ENCODE results near the gene SLCO2A1.

SLCO2A1 gene

GRCh38 chr3:134060561-134061385 is 31.0 kb upstream of the SLCO2A1 start:
- no peak for DNase-seq

- no peak for DNase-seq
Measured at GRCh38 chr3:134059671-134060560, 30.2 kb upstream of the SLCO2A1 start.

GRCh38 chr3:134059035-134059601 is 29.4 kb upstream of the SLCO2A1 start:
- DNase-seq, result no peak

- DNase-seq, result no peak
Measured at GRCh38 chr3:134057654-134058110, 28.0 kb upstream of the SLCO2A1 start.

GRCh38 chr3:134057006-134057653 is 27.4 kb upstream of the SLCO2A1 start:
- DNase-seq, result no peak

GRCh38 chr3:134056464-134056891 is 26.8 kb upstream of the SLCO2A1 start:
- DNase-seq, result no peak

- DNase-seq, result no peak
Measured at GRCh38 chr3:134055661-134056060, 25.9 kb upstream of the SLCO2A1 start.

- DNase-seq, result no peak
Measured at GRCh38 chr3:134054881-134055280, 25.2 kb upstream of the SLCO2A1 start.

- DNase-seq, result no peak
Measured at GRCh38 chr3:134054231-134054630, 24.5 kb upstream of the SLCO2A1 start.

- DNase-seq, result no peak
Measured at GRCh38 chr3:134052370-134052769, 22.6 kb upstream of the SLCO2A1 start.

- no peak for DNase-seq
Measured at GRCh38 chr3:134049676-134050075, 20.0 kb upstream of the SLCO2A1 start.

- no peak for DNase-seq
Measured at GRCh38 chr3:134048278-134048996, 18.7 kb upstream of the SLCO2A1 start.

- no peak for DNase-seq
Measured at GRCh38 chr3:134044459-134044858, 14.7 kb upstream of the SLCO2A1 start.

GRCh38 chr3:134040066-134040465 is 10.3 kb upstream of the SLCO2A1 start:
- DNase-seq, result no peak

- DNase-seq, result no peak
Measured at GRCh38 chr3:134039161-134039862, 9.6 kb upstream of the SLCO2A1 start.

GRCh38 chr3:134038716-134039115 is 9.0 kb upstream of the SLCO2A1 start:
- no peak for DNase-seq

- DNase-seq, result no peak
Measured at GRCh38 chr3:134038071-134038491, 8.4 kb upstream of the SLCO2A1 start.

- no peak for DNase-seq
Measured at GRCh38 chr3:134037168-134037567, 7.4 kb upstream of the SLCO2A1 start.

- no peak for DNase-seq
Measured at GRCh38 chr3:134036291-134036690, 6.6 kb upstream of the SLCO2A1 start.

GRCh38 chr3:134035836-134036235 is 6.1 kb upstream of the SLCO2A1 start:
- no peak for DNase-seq

GRCh38 chr3:134034005-134034785 is 4.5 kb upstream of the SLCO2A1 start:
- no peak for DNase-seq
